ENCODE data around the gene PHYKPL. TPM values are rescaled to one million over a fixed set of nuclear protein-coding genes. Genes with fewer than 3 reads are reported as not detected.

PHYKPL gene
- total and polyA plus RNA-seq, 2 donors (not counting 3 experiments of a cell fraction or from before 2014, with no cell fraction given): 71.7 to 81.7 TPM

DNA sequence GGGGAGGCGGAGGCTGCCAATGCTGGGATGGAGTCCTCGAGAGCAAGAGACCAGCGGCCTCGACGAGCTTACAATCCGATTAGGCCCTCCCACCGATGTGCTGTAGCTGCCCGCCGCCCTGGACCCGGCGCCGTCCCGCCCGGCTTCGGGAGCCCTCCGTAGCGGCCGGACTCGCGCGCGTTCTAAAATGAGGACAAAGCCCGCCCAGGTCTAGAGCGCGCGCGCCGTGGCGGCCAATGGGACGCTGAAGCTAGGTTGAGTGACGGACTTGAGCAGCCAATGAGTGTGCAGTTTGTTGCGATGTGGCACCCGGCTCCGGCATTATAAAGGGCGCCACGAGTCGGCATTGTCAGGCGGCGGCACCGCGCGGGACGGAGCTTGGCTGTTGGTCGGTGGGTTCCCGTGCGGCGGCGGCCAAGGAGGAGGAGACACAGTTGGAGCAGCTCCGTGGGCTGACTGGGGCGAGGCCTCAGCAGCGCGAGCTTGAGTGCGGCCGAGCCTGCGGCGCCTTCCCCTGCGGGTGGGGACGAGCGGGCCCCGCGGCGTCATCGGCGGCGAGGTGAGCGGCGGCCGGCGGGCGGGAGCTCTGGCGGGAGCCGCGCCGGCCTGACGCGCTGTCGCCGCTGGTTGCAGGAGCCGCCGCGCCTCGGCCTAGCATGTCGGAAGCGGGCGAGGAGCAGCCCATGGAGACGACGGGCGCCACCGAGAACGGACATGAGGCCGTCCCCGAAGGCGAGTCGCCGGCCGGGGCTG, 28.2 kb downstream of the PHYKPL start, which contains the start of gene HNRNPAB:
TSS of gene HNRNPAB (plus strand) at position 352 of the 753 bp plus-strand sequence. CDS start at position 657, 305 bp downstream.
- H3K9ac ChIP-seq (replicated peaks; ENCODE audit: extremely low read depth, insufficient read depth, low read length): peak within 1 kb of the TSS; percentile 89
- H3K36me3 ChIP-seq (ENCODE audit: control insufficient read depth in 2 of 2, extremely low read depth in 1 of 2, insufficient read depth in 2 of 2, low read length in 2 of 2): peaks cover 20 to 24% of the 10 kb centered on the region in 2 experiments
- peak within 1 kb of the TSS; percentile 58 for H2AFZ ChIP-seq (ENCODE audit: low read depth, low read length)
- DNase-seq (ENCODE audit: low read depth, low spot score) (peak; percentile 96), FAIRE-seq (peak; percentile 98)
- no peaks in the 10 kb centered on the region for H3K27me3 ChIP-seq (ENCODE audit: control insufficient read depth in 2 of 2, insufficient read depth in 2 of 2, low read length in 2 of 2)
- intact Hi-C loops (cut with micrococcal nuclease) (loop anchor here (1.0 to 2.0 kb wide), 4 partner anchors 28 to 128 kb away; partner anchors contain the start of gene PHYKPL), dilution Hi-C loops (cut with MboI; ENCODE audit: extremely low pct_ligation_motif_present, low sequenced_read_pairs) (no loop called here)
- H4K20me1 ChIP-seq (replicated peaks; ENCODE audit: control insufficient read depth, extremely low read depth, insufficient read depth, low read length): peaks cover 4% of the 10 kb centered on the region
- H3K4me3 ChIP-seq (replicated peaks in 1 of 3; ENCODE audit: insufficient read depth in 1 of 3, low read depth in 1 of 3, low read length in 3 of 3): peak within 1 kb of the TSS; percentile 66 to 93 (median 81)
- CTCF ChIA-PET: interaction anchor here (0.9 to 1.1 kb wide), 4 partner anchors 9 to 129 kb away, joined by 3 to 9 read pairs (median 4); no protein-coding TSS in a partner anchor
- peak within 1 kb of the TSS; percentile 65 for H3K27ac ChIP-seq (ENCODE audit: insufficient read depth, low read depth, low read length)
- TF ChIP-seq POLR2A (IDR thresholded peaks at IDR 0.05; ENCODE audit: low read depth, low read length) (peak; percentile 100), POLR2AphosphoS5 (IDR thresholded peaks at IDR 0.05; ENCODE audit: insufficient read depth, low read depth, low read length) (peak; percentile 100), MYC (IDR thresholded peaks at IDR 0.05; ENCODE audit: low read depth, low read length) (no peak)
- TF ChIP-seq, protein P1, sequence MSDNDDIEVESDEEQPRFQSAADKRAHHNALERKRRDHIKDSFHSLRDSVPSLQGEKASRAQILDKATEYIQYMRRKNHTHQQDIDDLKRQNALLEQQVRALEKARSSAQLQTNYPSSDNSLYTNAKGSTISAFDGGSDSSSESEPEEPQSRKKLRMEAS (IDR thresholded peaks at IDR 0.05; ENCODE audit: insufficient read depth, insufficient read length): peak; percentile 15
- POLR2A ChIA-PET: interaction anchor here (0.6 to 1.5 kb wide), 9 partner anchors 10 to 251 kb away, joined by 3 to 13 read pairs (median 4); partner anchors contain the start of gene NHP2
- peak within 1 kb of the TSS; percentile 69 for H3K4me2 ChIP-seq (ENCODE audit: insufficient read depth, low read length)
- peaks cover 22% of the 10 kb centered on the region for H3K4me1 ChIP-seq (ENCODE audit: control insufficient read depth, extremely low read depth, insufficient read depth, low read length)
- no peaks in the 10 kb centered on the region for H3K9me3 ChIP-seq (replicated peaks; ENCODE audit: control insufficient read depth, insufficient read depth, low read length)
- H3K9me1 ChIP-seq (replicated peaks; ENCODE audit: control insufficient read depth, extremely low read depth, insufficient read depth, low read length): no peaks in the 10 kb centered on the region
- peaks cover 52% of the 10 kb centered on the region for H3K79me2 ChIP-seq (ENCODE audit: control insufficient read depth, insufficient read depth, low read length)
- BruUV-seq (replicated peaks): no TSS peak

DNA sequence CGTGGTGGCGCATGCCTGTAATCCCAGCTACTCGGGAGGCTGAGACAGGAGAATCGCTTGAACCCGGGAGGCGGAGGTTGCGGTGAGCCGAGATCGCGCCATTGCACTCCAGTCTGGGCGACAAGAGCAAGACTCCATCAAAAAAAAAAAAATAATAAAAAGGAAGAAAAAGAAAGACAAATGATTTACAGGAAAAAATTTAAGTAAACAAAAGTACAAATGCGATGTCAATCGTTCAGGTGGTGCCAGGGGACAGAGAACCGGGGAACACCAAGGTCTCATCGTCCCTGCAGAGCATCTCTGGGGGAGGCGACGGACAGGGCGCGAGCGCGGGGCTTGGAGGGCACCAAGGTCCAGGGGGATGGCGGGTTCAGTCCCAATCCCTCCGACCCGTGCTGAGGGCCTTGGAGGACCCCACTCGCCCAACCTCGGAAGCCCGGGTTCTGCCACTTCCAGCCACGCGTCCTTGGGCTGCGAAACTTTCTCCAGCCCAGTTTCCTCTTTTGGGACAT, 28.9 kb downstream of the PHYKPL start:
- no peak for FAIRE-seq
- Histone ChIP-seq H3K27me3 (ENCODE audit: control insufficient read depth in 2 of 2, insufficient read depth in 2 of 2, low read length in 2 of 2) (no peaks in the 10 kb centered on the region), H4K20me1 (replicated peaks; ENCODE audit: control insufficient read depth, extremely low read depth, insufficient read depth, low read length) (peaks cover 4% of the 10 kb centered on the region), H2AFZ (ENCODE audit: low read depth, low read length) (peak overlapping the region; percentile 58), H3K9me1 (replicated peaks; ENCODE audit: control insufficient read depth, extremely low read depth, insufficient read depth, low read length) (no peaks in the 10 kb centered on the region), H3K9me3 (replicated peaks; ENCODE audit: control insufficient read depth, insufficient read depth, low read length) (no peaks in the 10 kb centered on the region), H3K4me3 (replicated peaks in 1 of 3; ENCODE audit: insufficient read depth in 1 of 3, low read depth in 1 of 3, low read length in 3 of 3) (peak overlapping the region; percentile 42 to 66 (median 57)), H3K9ac (replicated peaks; ENCODE audit: extremely low read depth, insufficient read depth, low read length) (peak overlapping the region; percentile 60), H3K36me3 (ENCODE audit: control insufficient read depth in 2 of 2, extremely low read depth in 1 of 2, insufficient read depth in 2 of 2, low read length in 2 of 2) (peaks cover 14 to 18% of the 10 kb centered on the region in 2 experiments), H3K79me2 (ENCODE audit: control insufficient read depth, insufficient read depth, low read length) (peaks cover 46% of the 10 kb centered on the region), H3K27ac (ENCODE audit: insufficient read depth, low read depth, low read length) (peak overlapping the region; percentile 2), H3K4me1 (ENCODE audit: control insufficient read depth, extremely low read depth, insufficient read depth, low read length) (peaks cover 22% of the 10 kb centered on the region), H3K4me2 (ENCODE audit: insufficient read depth, low read length) (peak overlapping the region; percentile 62)
- ChIA-PET POLR2A (interaction anchor here (0.7 to 1.5 kb wide), 8 partner anchors 10 to 128 kb away, joined by 3 to 13 read pairs (median 5); partner anchors contain the start of gene NHP2), CTCF (interaction anchor here (0.9 to 1.1 kb wide), 2 partner anchors 34 to 128 kb away, joined by 3 to 9 read pairs; no protein-coding TSS in a partner anchor)
- intact Hi-C loops (cut with micrococcal nuclease) (loop anchor here (1.0 to 2.0 kb wide), 4 partner anchors 29 to 127 kb away; partner anchors contain the start of gene PHYKPL), dilution Hi-C loops (cut with MboI; ENCODE audit: extremely low pct_ligation_motif_present, low sequenced_read_pairs) (no loop called here)
- BruUV-seq (replicated peaks): TSS peak; percentile 80
- no peak for DNase-seq (ENCODE audit: low read depth, low spot score)
- TF ChIP-seq POLR2A (IDR thresholded peaks at IDR 0.05; ENCODE audit: low read depth, low read length): no peak
- TF ChIP-seq MYC (IDR thresholded peaks at IDR 0.05; ENCODE audit: low read depth, low read length): no peak
- no peak for TF ChIP-seq POLR2AphosphoS5 (IDR thresholded peaks at IDR 0.05; ENCODE audit: insufficient read depth, low read depth, low read length)
- TF ChIP-seq JUN (IDR thresholded peaks at IDR 0.05; ENCODE audit: borderline replicate concordance, insufficient read depth, insufficient read length, low read depth): no peak
- TF ChIP-seq GATA2 (IDR thresholded peaks at IDR 0.05; ENCODE audit: insufficient read depth, insufficient read length, low read depth, low read length): no peak
- no peak for TF ChIP-seq FOS (IDR thresholded peaks at IDR 0.05; ENCODE audit: borderline replicate concordance, insufficient read depth, low read length)
- TF ChIP-seq EZH2 (IDR thresholded peaks at IDR 0.05; ENCODE audit: borderline replicate concordance, low read depth, low read length, severe bottlenecking): no peak
- TF ChIP-seq, protein P2, sequence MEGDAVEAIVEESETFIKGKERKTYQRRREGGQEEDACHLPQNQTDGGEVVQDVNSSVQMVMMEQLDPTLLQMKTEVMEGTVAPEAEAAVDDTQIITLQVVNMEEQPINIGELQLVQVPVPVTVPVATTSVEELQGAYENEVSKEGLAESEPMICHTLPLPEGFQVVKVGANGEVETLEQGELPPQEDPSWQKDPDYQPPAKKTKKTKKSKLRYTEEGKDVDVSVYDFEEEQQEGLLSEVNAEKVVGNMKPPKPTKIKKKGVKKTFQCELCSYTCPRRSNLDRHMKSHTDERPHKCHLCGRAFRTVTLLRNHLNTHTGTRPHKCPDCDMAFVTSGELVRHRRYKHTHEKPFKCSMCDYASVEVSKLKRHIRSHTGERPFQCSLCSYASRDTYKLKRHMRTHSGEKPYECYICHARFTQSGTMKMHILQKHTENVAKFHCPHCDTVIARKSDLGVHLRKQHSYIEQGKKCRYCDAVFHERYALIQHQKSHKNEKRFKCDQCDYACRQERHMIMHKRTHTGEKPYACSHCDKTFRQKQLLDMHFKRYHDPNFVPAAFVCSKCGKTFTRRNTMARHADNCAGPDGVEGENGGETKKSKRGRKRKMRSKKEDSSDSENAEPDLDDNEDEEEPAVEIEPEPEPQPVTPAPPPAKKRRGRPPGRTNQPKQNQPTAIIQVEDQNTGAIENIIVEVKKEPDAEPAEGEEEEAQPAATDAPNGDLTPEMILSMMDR (IDR thresholded peaks at IDR 0.05; ENCODE audit: extremely low read depth in 1 of 2, insufficient read depth in 1 of 2, low read depth in 1 of 2, low read length in 2 of 2): no peak
- TF ChIP-seq, protein P1 (IDR thresholded peaks at IDR 0.05; ENCODE audit: insufficient read depth, insufficient read length): no peak
